ENCODE measurements around the gene MYEOV.

The MYEOV gene

GRCh38 chr11:69265210-69265609 is 28.7 kb upstream of the MYEOV start:
- DNase-seq (ENCODE audit: low read depth, low spot score) = no peak

GRCh38 chr11:69265911-69266510 is 27.9 kb upstream of the MYEOV start:
- no peak overlapping the region for H3K27ac ChIP-seq
- DNase-seq (ENCODE audit: low read depth, low spot score) = no peak

More at GRCh38 chr11:69265210-69265609, 28.7 kb upstream of the MYEOV start:
- H3K27ac ChIP-seq = no peak overlapping the region

- no peak for DNase-seq (ENCODE audit: low read depth, low spot score)
Observed at GRCh38 chr11:69267395-69267805, 26.6 kb upstream of the MYEOV start.

GRCh38 chr11:69268911-69269310 is 25.0 kb upstream of the MYEOV start:
- DNase-seq (ENCODE audit: low read depth, low spot score) = no peak
- H3K27ac ChIP-seq = no peak overlapping the region

More at GRCh38 chr11:69267395-69267805, 26.6 kb upstream of the MYEOV start:
- no peak overlapping the region for H3K27ac ChIP-seq

GRCh38 chr11:69269388-69269787 is 24.6 kb upstream of the MYEOV start:
- DNase-seq (ENCODE audit: low read depth, low spot score) = no peak
- H3K27ac ChIP-seq = no peak overlapping the region

- no peak for DNase-seq (ENCODE audit: low read depth, low spot score)
- H3K27ac ChIP-seq = no peak overlapping the region
Observed at GRCh38 chr11:69269926-69270697, 23.8 kb upstream of the MYEOV start.

- no peak for DNase-seq (ENCODE audit: low read depth, low spot score)
- H3K27ac ChIP-seq = no peak overlapping the region
Observed at GRCh38 chr11:69270941-69271340, 23.0 kb upstream of the MYEOV start.

GRCh38 chr11:69272055-69272454 is 21.9 kb upstream of the MYEOV start:
- H3K27ac ChIP-seq = no peak overlapping the region
- no peak for DNase-seq (ENCODE audit: low read depth, low spot score)

GRCh38 chr11:69272831-69273485 is 21.0 kb upstream of the MYEOV start:
- no peak overlapping the region for H3K27ac ChIP-seq
- DNase-seq (ENCODE audit: low read depth, low spot score) = no peak

GRCh38 chr11:69273571-69273970 is 20.4 kb upstream of the MYEOV start:
- H3K27ac ChIP-seq = peak overlapping the region; percentile 80

GRCh38 chr11:69274531-69275016 is 19.4 kb upstream of the MYEOV start:
- DNase-seq (ENCODE audit: low read depth, low spot score) = peak; percentile 92
- peak overlapping the region; percentile 80 for H3K27ac ChIP-seq

More at GRCh38 chr11:69273571-69273970, 20.4 kb upstream of the MYEOV start:
- no peak for DNase-seq (ENCODE audit: low read depth, low spot score)

- peak overlapping the region; percentile 80 for H3K27ac ChIP-seq
- DNase-seq (ENCODE audit: low read depth, low spot score) = no peak
Observed at GRCh38 chr11:69275178-69275577, 18.8 kb upstream of the MYEOV start.

GRCh38 chr11:69276165-69276564 is 17.8 kb upstream of the MYEOV start:
- DNase-seq (ENCODE audit: low read depth, low spot score) = no peak
- H3K27ac ChIP-seq = no peak overlapping the region

- DNase-seq (ENCODE audit: low read depth, low spot score) = no peak
- no peak overlapping the region for H3K27ac ChIP-seq
Observed at GRCh38 chr11:69277074-69277809, 16.7 kb upstream of the MYEOV start.

- H3K27ac ChIP-seq = no peak overlapping the region
- DNase-seq (ENCODE audit: low read depth, low spot score) = no peak
Observed at GRCh38 chr11:69278091-69278867, 15.7 kb upstream of the MYEOV start.

- peak overlapping the region; percentile 79 for H3K27ac ChIP-seq
- peak; percentile 86 for DNase-seq (ENCODE audit: low read depth, low spot score)
Observed at GRCh38 chr11:69280451-69280850, 13.5 kb upstream of the MYEOV start.

GRCh38 chr11:69280994-69281393 is 13.0 kb upstream of the MYEOV start:
- DNase-seq (ENCODE audit: low read depth, low spot score) = peak; percentile 92

GRCh38 chr11:69283446-69283845 is 10.5 kb upstream of the MYEOV start:
- DNase-seq (ENCODE audit: low read depth, low spot score) = no peak
- no peak overlapping the region for H3K27ac ChIP-seq

More at GRCh38 chr11:69280994-69281393, 13.0 kb upstream of the MYEOV start:
- peak overlapping the region; percentile 79 for H3K27ac ChIP-seq

GRCh38 chr11:69284081-69284511 is 9.9 kb upstream of the MYEOV start:
- H3K27ac ChIP-seq = no peak overlapping the region
- DNase-seq (ENCODE audit: low read depth, low spot score) = no peak
